Middle frontal gyrus (tissue), 1 donor: ENCODE results near the gene LINGO3.

ENCODE experiments used
- DNase-seq: peaks from one replicate; pipeline ENCODE4 v3.0.0-alpha.2; 2015; ENCODE audit warnings: low spot score; ENCODE audit errors: extremely low spot score

Gene LINGO3

DNA sequence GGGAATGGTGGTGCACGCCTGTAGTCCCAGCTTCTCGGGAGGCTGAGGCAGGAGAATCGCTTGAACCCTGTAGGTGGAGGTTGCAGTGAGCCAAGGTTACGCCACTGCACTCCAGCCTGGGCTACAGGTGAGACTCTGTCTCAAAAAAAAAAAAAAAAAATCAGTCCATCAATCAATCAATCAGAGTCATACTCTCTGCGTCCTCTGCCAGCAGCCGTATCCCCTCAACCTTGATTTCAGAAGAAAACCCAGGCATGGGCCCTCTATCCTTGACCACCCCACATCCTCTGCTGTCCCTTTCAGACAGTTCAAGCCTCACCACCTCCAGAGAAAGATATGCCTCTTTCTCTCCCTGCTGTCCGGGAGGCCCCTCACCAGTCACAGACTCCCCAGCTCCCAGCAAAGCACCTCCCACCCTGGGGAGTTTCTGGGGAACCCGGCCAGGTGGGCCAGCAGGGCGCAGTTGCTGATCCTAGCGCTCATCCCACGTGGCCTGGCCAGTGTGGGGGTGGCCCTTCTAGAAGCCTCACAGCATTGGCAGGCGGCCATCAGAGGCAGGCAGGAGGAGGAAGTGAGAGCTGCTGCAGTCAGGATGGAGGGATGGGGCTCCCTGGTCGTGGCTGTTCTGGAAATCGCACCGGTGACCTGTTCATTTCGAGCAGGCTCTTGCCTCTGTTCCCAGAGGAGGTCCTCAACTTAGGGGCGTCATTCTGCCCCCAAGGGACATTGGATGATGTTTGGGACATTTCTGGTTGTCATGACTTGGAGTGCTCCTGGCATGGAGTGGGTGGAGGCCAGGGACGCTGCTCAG lies 41.6 kb downstream of the LINGO3 start:
- no peak for DNase-seq

- DNase-seq = no peak
These were observed 46.3 kb downstream of the LINGO3 start for GRCh38 chr19:2261438-2262172.

DNA sequence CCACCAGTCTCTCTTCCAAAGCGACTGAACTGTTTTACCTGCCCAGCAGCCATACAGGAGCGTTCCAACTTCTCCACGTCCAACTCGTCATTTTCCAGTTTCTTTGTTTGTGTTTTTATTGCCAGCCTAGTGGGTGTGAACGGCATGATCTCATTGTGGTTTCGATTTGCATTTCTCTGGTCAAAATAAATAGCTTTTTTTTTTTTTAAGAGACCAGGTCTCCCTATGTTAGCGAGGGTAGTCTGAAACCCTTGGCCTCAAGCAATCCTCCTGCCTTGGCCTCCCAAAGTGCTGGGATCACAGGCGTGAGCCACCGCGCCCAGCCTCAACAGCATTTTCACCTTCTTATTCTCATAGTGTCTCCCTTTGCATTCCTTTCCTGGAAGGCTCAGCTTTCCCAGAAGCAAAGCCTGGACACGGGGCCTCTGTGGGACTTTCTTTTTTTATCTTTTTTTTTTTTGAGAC lies 47.6 kb downstream of the LINGO3 start:
- DNase-seq = no peak

DNA sequence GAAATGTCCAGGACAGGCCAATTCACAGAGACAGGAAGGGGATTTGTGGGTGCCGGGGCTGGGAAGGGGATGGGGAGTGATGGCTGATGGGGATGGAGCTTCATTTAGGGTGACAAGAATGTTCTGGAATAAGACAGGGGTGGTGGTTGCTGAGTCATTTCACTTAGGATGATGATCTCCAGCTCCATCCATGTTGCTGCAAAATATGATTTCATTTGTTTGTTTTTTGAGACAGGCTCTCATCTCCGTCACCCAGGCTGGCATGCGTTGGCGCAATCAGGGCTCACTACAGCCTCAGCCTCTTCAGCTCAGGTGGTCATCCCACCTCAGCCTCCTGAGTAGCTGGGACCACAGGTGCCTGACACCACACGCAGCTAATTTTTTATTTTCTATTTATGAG lies 48.6 kb downstream of the LINGO3 start:
- no peak for DNase-seq
